MM.1S (cell line): ENCODE results near the gene UBXN6.

Experiments used
- DNase-seq: peaks from one replicate; pipeline ENCODE4 v3.0.0-alpha.2; 2015
- H2AFZ ChIP-seq: fragments of 300-600 bp; sonication (generic); 2 replicates; pipeline ENCODE4 v1.6.0; 2016; ENCODE audit warnings: antibody characterized with exemption, low read length
- H3F3A ChIP-seq: fragments of 300-600 bp; sonication (generic); 2 replicates; pipeline ENCODE4 v1.6.1; 2016; ENCODE audit warnings: mild to moderate bottlenecking, antibody characterized with exemption, low read length, moderate library complexity, mixed read lengths; ENCODE audit not compliant: insufficient read depth
- H3K27ac ChIP-seq: fragments of 300-600 bp; sonication (generic); 2 replicates; pipeline ENCODE4 v1.5.1; 2016; ENCODE audit warnings: mild to moderate bottlenecking, low read length
- H3K27me3 ChIP-seq: fragments of 300-600 bp; sonication (generic); replicated peaks from 2 replicates; pipeline ENCODE4 v1.6.0; 2016; ENCODE audit warnings: low read length; ENCODE audit not compliant: insufficient read depth
- H3K36me3 ChIP-seq: fragments of 300-600 bp; sonication (generic); replicated peaks from 2 replicates; pipeline ENCODE4 v1.6.1; 2016; ENCODE audit warnings: mild to moderate bottlenecking, low read length, mixed read lengths; ENCODE audit not compliant: insufficient read depth
- H3K4me1 ChIP-seq: fragments of 300-600 bp; sonication (generic); 2 replicates; pipeline ENCODE4 v1.6.1; 2016; ENCODE audit warnings: low read length, mixed read lengths
- H3K4me2 ChIP-seq: fragments of 300-600 bp; sonication (generic); 2 replicates; pipeline ENCODE4 v1.6.0; 2016; ENCODE audit warnings: low read depth, low read length
- H3K4me3 ChIP-seq: fragments of 300-600 bp; sonication (generic); 2 replicates; pipeline ENCODE4 v1.5.1; 2016; ENCODE audit warnings: low read length, mixed read lengths
- H3K79me2 ChIP-seq: fragments of 300-600 bp; sonication (generic); 2 replicates; pipeline ENCODE4 v1.6.1; 2016; ENCODE audit warnings: mixed run types, low read length, mixed read lengths
- H3K9ac ChIP-seq: fragments of 300-600 bp; sonication (generic); 2 replicates; pipeline ENCODE4 v1.6.1; 2016; ENCODE audit warnings: low read length, mixed read lengths
- H3K9me2 ChIP-seq: fragments of 300-600 bp; sonication (generic); replicated peaks from 2 replicates; pipeline ENCODE4 v1.6.1; 2016; ENCODE audit warnings: mild to moderate bottlenecking, low read length, mixed read lengths; ENCODE audit not compliant: insufficient read depth
- H3K9me3 ChIP-seq: fragments of 300-600 bp; sonication (generic); replicated peaks from 2 replicates; pipeline ENCODE4 v1.6.1; 2016; ENCODE audit warnings: mild to moderate bottlenecking, low read length, mixed read lengths; ENCODE audit not compliant: insufficient read depth
- H4K20me1 ChIP-seq: fragments of 300-600 bp; sonication (generic); 2 replicates; pipeline ENCODE4 v1.6.1; 2016; ENCODE audit warnings: mild to moderate bottlenecking, low read length, moderate library complexity, mixed read lengths; ENCODE audit not compliant: insufficient read depth
- EZH2 ChIP-seq: fragments of 300-600 bp; sonication (generic); optimal IDR thresholded peaks from 2 replicates; pipeline ENCODE3; 2017; ENCODE audit warnings: low read depth, mild to moderate bottlenecking, antibody characterized with exemption, low read length, mixed read lengths
- EZH2phosphoT487 ChIP-seq: fragments of 300-600 bp; sonication (generic); IDR thresholded peaks from 2 replicates; pipeline ENCODE4 v1.6.1; 2018; ENCODE audit warnings: antibody characterized with exemption, low read length
- TF ChIP-seq, protein P1 (sequence below): fragments of 300-600 bp; sonication (generic); IDR thresholded peaks from 2 replicates; pipeline ENCODE4 v1.5.1; 2016; ENCODE audit warnings: antibody characterized with exemption, low read length, mixed read lengths

UBXN6 gene

DNA sequence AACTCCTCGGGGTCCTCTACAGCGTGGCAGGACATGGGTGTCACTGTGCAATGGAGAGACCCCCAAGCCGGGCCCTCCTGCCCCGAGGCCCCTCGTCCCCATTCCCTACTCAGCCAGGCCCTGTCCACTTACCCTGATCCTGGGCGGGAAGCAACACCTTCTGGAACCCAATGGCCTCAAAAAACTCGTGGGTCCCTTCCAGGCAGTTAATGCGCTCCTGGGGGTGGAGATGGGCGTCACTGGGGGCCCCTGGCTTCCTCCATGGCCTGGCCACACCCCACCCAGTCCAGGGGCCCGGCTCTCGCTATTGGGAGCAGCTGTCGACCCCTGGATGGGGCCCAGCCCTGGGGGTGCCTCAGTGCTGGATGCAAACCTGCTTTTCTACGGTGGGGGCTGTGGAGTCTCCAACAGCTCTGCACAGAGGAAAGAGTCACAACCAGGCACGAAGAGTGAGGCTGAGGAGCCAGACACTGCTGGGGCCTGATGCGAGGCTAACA, 10.8 kb downstream of the UBXN6 start:
- Histone ChIP-seq H3K27ac (no peak overlapping the region), H3K79me2 (peaks cover 3% of the 10 kb centered on the region; the same call in 1 of the 2 replicates), H3K9me2 (no peaks in the 10 kb centered on the region), H3K4me2 (no peak overlapping the region), H3K9me3 (no peaks in the 10 kb centered on the region), H3F3A (peaks cover 8% of the 10 kb centered on the region; the same call in 1 of the 2 replicates), H3K4me1 (no peaks in the 10 kb centered on the region), H3K9ac (no peak overlapping the region), H4K20me1 (peaks cover 8% of the 10 kb centered on the region; the same call in 1 of the 2 replicates), H3K4me3 (no peak overlapping the region), H3K27me3 (no peaks in the 10 kb centered on the region), H3K36me3 (0 out of 2 replicates have a peak, but pooled peaks cover 3% of the 10 kb centered on the region), H2AFZ (no peak overlapping the region)
- DNase-seq = no peak
- TF ChIP-seq EZH2 (no peak), EZH2phosphoT487 (no peak)
- TF ChIP-seq, protein P1, sequence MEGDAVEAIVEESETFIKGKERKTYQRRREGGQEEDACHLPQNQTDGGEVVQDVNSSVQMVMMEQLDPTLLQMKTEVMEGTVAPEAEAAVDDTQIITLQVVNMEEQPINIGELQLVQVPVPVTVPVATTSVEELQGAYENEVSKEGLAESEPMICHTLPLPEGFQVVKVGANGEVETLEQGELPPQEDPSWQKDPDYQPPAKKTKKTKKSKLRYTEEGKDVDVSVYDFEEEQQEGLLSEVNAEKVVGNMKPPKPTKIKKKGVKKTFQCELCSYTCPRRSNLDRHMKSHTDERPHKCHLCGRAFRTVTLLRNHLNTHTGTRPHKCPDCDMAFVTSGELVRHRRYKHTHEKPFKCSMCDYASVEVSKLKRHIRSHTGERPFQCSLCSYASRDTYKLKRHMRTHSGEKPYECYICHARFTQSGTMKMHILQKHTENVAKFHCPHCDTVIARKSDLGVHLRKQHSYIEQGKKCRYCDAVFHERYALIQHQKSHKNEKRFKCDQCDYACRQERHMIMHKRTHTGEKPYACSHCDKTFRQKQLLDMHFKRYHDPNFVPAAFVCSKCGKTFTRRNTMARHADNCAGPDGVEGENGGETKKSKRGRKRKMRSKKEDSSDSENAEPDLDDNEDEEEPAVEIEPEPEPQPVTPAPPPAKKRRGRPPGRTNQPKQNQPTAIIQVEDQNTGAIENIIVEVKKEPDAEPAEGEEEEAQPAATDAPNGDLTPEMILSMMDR = no peak

DNA sequence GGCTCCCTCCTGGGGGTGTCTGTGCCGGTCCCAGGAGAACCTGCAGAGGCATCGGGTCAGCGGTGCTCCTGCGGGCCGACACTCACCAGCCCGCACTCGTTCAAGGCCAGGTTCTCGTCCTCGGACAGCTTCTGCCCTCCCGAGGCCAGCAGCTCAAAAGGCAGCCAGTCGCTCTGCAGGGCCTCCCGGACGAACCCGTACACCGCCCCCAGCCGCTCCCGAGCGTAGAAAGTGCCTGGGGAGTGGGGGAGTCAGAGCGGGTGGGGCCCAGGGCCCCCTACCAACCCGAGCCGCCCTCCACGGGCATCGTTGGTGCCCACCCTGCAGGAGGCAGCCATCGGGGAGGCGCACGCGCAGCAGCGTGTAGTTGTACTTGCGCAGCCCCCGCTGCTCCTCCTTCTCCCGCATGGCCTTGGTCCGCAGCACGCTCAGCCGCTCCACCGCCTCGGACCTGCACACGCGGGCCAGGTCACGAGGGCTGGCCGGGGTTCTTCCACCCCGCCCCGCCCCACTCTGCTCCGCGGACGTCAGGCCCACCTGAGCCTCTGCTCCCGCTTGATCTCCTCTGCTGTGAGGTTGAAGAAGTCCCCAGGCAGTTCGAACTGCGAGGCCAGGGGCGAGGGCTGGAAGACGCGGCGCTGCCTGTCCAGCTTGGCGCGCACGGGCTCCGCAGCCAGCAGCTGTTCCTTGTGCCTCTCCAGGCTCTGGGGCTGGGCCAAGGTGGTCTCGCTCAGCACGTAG, 11.5 kb downstream of the UBXN6 start:
- Histone ChIP-seq H4K20me1 (peaks cover 8% of the 10 kb centered on the region; the same call in 1 of the 2 replicates), H3K9ac (no peak overlapping the region), H3K27me3 (no peaks in the 10 kb centered on the region), H3K4me2 (no peak overlapping the region), H3K36me3 (0 out of 2 replicates have a peak, but pooled peaks cover 3% of the 10 kb centered on the region), H3K9me3 (no peaks in the 10 kb centered on the region), H3F3A (peaks cover 6% of the 10 kb centered on the region; the same call in 1 of the 2 replicates), H3K27ac (no peak overlapping the region), H3K79me2 (peaks cover 3% of the 10 kb centered on the region; the same call in 1 of the 2 replicates), H2AFZ (no peak overlapping the region), H3K4me1 (no peaks in the 10 kb centered on the region), H3K9me2 (no peaks in the 10 kb centered on the region), H3K4me3 (no peak overlapping the region)
- no peak for DNase-seq
- TF ChIP-seq EZH2 = no peak
- TF ChIP-seq EZH2phosphoT487 = no peak
- TF ChIP-seq, protein P1 = no peak

DNA sequence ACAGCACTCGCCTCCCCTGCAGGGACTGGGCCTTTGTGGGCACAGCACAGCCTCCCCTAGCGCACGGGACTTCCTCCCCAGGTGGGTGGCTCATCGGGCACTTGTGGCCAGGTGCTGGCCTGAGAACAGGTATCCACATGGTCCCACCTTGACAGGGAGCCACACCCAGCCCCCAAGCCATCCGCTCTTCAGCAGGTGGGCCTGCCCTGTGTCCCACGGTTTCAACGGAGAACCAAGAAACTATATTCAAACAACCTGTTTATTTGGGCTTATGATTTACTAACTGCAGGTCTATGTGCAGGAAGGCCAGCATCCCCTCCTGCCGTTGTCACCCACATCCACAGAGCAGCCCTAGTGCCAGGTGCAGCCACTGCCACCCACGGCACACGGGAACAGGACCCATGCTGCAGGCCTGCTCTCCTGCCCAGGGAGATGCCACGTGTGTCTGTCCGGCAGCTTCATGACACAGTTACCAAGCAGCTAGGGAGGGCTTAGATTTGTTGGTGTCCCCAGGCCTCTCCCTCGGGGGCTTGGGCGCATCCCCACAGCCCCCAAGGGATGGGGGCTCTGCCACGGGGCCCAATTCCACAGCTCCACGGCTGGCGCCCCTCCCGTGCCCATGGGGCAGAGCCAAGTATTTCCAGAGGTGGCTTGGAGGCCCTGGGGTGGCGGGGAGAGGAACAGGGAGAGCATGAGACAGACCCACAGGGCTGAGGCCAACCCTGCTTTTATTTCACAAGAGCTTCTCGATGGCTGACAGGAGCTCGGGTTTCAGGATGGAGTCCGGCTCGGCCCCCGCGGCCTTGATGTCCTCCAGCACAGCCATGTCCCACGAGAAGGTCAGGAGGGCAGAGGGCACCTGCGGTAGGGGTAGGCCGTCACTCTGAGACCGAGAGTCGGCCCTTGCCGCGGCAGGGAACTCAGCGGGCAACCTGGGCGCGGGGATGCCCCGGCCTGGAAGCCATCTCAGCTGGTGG, 12.5 kb downstream of the UBXN6 start:
- no peak overlapping the region for H3K4me2 ChIP-seq

More for the DNA sequence above, 12.5 kb downstream of the UBXN6 start:
- H3K27me3 ChIP-seq = no peaks in the 10 kb centered on the region
- H4K20me1 ChIP-seq = peaks cover 8% of the 10 kb centered on the region; the same call in 1 of the 2 replicates
- no peak overlapping the region for H2AFZ ChIP-seq
- no peak overlapping the region for H3K4me3 ChIP-seq
- H3K79me2 ChIP-seq = peaks cover 5% of the 10 kb centered on the region
- H3K9me2 ChIP-seq = no peaks in the 10 kb centered on the region
- DNase-seq = no peak
- no peaks in the 10 kb centered on the region for H3F3A ChIP-seq
- H3K36me3 ChIP-seq = 0 out of 2 replicates have a peak, but pooled peaks cover 5% of the 10 kb centered on the region
- H3K27ac ChIP-seq = no peak overlapping the region
- no peak overlapping the region for H3K9ac ChIP-seq
- H3K4me1 ChIP-seq = no peaks in the 10 kb centered on the region
- TF ChIP-seq, protein P1 = no peak
- TF ChIP-seq EZH2phosphoT487 (no peak), EZH2 (no peak)
- H3K9me3 ChIP-seq = no peaks in the 10 kb centered on the region
